ENCODE results near the gene TMEM248.
"Not testable (repeated sequence)": the region's sequence is repeated elsewhere in the genome, so short reads cannot be mapped to it uniquely, and the experiment has no call there.

Gene TMEM248

DNA sequence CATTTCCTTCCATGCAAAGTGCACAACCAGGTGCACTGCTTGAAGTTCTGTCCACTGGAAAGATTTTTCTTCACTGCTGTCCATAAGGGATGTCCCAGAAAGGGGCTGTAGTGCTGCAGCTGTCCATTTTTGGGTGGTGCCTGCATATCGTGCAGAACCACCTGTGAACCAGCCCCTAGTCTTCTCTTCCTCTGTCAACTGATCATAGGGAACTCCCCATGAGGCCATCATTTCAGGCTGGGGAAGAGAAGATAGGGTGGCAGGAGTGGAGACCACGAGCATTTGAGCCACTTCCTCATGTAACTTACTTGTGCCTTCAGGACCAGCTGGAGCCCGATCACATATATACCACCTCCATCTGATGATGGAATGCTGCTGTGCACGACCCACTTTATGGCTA, 12.4 kb upstream of the TMEM248 start:
- not testable (repeated sequence) for DNase-seq (ENCODE audit: low read depth in 2 of 2)

- no peak for DNase-seq (ENCODE audit: low read depth in 2 of 2)
These were observed 10.2 kb upstream of the TMEM248 start for GRCh38 chr7:66910789-66911188.

- not testable (repeated sequence) for DNase-seq (ENCODE audit: low read depth in 2 of 2)
These were observed 9.8 kb upstream of the TMEM248 start for GRCh38 chr7:66911191-66911590.

DNA sequence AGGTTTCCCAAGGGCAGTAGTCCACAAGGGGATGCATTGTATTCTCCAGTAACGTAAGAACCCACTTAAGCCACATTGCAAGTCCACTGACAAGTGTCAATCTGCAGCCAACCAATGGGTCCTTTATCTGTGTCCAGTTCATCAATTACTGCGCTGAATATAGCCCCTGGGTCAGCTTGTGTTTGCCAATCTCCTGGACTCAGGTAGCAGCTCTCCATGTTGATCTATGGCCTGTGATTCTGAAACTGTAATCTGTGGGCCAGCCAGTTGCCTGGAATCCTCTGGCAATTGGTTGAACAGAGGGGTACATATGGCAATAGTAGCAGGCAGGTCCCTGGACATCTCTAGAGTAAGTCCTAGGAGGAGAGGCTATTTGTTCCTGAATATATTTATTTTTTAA, 8.8 kb upstream of the TMEM248 start:
- no peak for DNase-seq (ENCODE audit: low read depth in 2 of 2)

DNA sequence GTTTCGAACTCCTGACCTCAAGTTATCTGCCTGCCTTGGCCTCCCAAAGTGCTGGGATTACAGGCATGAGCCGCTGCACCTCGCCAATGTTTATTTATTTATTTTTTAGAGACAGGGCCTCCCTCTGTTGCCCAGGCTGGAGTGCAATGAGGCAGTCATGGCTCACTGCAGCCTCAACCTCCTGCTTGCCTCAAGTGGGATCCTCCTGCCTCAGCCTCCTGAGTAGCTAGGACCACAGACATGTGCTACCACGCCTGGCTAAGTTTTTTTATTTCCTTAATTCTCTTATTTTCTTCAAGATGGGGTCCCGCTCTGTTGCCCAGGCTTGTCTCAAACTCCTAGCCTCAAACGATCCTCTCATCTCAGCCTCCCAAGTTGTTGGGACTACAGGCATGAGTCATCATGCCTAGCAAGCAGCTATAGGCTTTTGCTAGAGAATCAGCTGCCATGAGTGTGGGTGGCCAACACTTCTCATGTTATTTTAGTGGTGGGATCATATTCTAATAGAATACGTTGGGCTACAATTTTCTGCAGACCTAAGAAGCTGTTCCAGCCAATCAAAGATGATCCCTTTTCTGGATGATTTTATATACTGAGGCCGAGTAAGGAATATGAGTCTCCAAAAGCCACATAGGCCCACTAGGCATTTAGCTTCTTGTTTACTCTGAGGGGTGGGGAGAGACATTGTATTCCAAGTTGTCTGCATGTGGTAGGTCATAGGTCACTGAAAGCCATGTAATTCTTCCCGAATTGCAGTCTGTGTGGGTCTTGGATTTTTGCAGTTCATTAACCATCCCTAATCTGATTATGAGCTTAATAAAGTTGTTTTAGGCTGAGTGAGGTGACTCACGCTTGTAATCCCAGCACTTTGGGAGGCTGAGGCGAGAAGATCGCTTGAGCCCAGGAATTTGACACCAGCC, 7.6 kb upstream of the TMEM248 start:
- no peak for DNase-seq (ENCODE audit: low read depth in 2 of 2)

DNA sequence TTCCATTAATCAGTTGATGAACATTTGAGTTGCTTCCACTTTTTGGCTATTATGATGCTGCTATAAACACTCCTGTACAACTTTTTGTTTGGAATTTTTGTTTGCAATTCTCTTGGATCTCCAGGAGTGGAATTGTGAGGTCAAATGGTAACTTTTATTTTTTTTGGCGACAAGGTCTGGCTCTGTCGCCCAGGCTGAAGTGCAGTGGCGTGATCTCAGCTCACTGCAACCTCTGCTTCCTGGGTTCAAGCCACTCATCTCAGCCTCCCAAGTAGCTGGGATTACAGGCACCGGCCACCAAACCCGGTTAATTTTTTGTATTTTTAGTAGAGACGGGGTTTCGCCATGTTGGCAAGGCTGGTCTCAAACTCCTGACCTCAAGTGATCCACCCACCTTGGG, 3.1 kb upstream of the TMEM248 start:
- DNase-seq (ENCODE audit: low read depth in 2 of 2) = not testable (repeated sequence)

GRCh38 chr7:66919304-66919703, 1.7 kb upstream of the TMEM248 start:
- no peak for DNase-seq (ENCODE audit: low read depth in 2 of 2)

- DNase-seq (ENCODE audit: low read depth in 2 of 2) = no peak
These were observed 1.3 kb upstream of the TMEM248 start for GRCh38 chr7:66919704-66920103.

- DNase-seq (ENCODE audit: low read depth in 2 of 2) = no peak
These were observed 769 bp upstream of the TMEM248 start for GRCh38 chr7:66920256-66920655.

- DNase-seq (ENCODE audit: low read depth in 2 of 2) = peak in 1 of 2 donors; percentile 3
These were observed 432 bp downstream of the TMEM248 start for GRCh38 chr7:66921396-66921917.

DNA sequence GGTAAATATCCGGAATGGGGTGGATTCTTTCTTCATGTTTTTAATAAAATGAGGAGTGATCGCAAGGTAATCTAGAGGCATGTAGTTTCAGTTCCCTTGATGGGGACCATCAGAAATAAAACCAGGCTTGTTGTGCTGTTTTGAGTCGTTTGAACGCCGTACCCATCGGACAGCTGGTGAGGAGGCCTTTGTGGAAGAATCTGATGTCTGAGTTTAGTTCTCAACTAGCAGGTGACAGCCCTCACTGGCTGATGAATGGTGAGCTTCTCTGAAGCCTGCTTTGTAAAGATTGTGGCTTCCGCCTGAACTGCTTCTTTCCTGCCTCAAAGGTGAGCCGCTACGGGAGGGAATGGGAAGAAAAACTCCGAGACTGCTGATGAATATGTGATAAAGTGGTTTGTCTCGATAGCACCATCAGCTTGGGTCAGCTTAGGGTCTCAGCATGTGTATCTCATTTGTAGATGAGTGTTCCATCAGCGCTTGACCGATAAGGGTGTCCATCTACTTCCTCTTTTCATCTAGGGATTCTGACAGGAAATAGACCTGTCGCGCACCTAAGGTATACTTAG, 977 bp downstream of the TMEM248 start:
- DNase-seq (ENCODE audit: low read depth in 2 of 2) = peak; percentile 3 to 4

GRCh38 chr7:66925255-66925654, 4.2 kb downstream of the TMEM248 start:
- DNase-seq (ENCODE audit: low read depth in 2 of 2) = no peak

DNA sequence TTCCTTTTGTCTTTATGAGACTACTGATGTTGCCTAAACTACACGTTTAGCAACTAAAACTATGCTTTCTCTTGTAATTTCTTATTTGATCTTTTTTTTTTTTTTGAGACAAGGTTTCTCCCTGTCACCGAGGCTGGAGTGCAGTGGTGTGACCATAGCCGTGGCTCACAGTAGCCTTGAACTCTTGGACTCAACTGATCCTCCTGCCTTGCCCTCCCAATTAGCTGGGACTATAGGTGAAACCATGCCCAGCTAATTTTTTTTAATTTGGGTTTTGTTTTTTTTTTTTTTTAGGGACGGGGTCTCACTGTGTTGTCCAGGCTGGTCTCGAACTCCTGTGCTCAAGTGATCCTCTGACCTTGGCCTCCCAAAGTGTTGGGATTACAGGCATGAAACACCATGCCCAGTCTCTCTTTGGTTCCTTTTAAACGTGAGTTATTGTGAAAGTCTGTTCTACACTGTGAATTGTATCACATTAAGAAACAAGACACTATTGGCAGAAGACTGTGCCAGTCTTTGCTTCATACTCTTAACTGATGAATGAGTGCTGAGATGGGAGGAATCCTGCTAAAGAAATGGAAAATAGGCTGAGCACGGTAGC, 6.4 kb downstream of the TMEM248 start:
- no peak for DNase-seq (ENCODE audit: low read depth in 2 of 2)

DNA sequence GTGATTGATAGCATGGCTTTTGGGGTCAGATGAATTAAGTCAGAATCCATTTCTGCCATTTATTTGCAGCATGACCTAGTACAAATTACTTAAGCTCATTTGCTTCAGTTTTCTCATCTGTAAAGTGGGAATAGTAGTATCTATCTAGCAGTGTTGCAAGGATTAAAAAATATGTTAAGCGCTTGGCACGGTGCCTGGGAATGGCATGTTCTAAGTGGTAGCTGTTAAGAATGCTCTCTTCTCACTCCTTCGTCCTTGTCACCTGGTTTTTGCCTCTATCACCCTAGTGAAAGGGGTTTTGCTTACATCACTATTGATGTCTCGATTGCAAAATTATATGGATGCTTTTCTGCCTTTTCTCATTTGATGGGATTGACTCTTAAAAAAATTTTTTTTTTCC, 7.4 kb downstream of the TMEM248 start:
- no peak for DNase-seq (ENCODE audit: low read depth in 2 of 2)

DNA sequence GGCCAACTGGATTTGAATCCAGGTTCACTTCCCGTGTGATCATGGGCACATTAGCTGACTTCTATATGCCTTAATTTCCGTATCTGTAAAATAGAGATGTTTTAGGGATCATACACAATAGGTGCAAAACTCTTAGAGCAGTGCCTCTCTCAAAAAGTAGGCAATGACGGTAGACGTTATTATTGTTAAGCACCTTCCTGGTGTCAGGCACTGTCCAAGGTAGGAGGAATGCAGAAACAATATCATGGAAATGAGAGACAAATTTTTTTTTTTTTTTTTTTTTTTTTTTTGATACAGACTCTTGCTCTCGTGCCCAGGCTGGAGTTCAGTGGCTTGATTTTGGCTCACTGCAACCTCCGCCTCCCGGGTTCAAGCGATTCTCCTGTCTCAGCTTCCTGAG, 8.1 kb downstream of the TMEM248 start:
- DNase-seq (ENCODE audit: low read depth in 2 of 2) = no peak

GRCh38 chr7:66929935-66930334, 8.9 kb downstream of the TMEM248 start:
- DNase-seq (ENCODE audit: low read depth in 2 of 2) = no peak

DNA sequence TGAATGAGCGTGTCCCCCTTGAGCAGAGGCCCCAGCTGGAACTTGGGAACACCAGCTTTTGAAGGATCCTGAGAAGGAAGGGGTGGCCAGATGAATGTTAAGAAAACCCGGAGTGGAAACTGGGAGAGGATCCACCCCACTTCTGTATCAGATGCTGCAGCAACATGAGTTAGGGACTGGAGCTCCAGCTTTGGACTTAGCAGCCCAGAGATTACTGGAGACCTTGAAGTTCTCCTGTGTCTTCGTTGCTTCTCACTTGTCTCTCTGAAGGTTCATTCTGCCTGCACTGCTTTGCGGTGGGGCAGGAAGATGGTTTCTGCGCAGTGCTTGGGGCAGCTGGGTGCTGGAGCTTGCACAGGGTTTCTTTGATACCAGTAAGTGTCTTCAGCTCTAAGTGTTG, 9.3 kb downstream of the TMEM248 start:
- no peak for DNase-seq (ENCODE audit: low read depth in 2 of 2)

- no peak for DNase-seq (ENCODE audit: low read depth in 2 of 2)
These were observed 12.4 kb downstream of the TMEM248 start for GRCh38 chr7:66933469-66933868.

DNA sequence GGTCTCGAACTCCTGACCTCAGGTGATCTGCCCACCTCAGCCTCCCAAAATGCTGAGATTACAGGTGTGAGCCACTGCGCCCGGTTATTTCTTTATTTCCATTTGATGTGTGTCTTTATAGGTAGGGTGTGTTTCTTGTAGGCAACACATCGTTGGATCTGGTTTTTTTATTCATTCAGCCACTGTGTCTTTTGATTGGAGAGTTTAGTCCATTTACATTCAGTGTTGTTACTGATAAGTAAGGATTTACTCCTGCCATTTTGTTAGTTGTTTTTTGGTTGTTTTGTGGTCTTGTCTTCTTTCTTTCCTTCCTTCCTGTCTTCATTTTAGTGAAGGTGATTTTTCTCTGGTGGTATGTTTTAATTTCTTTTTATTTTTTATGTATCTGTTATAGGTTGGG, 16.9 kb downstream of the TMEM248 start:
- DNase-seq (ENCODE audit: low read depth in 2 of 2) = no peak

- DNase-seq (ENCODE audit: low read depth in 2 of 2) = no peak
These were observed 18.3 kb downstream of the TMEM248 start for GRCh38 chr7:66939325-66939724.

DNA sequence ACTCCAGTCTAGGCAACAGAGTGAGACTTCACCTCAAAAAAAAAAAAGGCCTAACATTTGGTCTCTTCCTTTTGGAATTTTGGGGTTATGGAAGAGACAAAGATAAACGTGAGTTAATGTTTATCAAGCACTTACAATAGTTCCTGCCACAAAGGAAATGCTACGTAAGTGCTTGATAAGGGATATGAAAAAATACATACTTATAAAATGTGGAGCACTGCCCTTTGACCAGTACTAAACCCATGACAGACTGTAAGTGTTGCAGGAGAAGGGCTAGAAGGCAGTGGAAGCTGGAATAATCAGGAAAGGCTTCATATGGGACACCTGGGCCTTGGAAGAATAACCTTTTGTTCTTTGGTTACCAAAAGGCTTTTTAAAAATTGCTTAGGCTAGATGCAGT, 25.5 kb downstream of the TMEM248 start:
- no peak for DNase-seq (ENCODE audit: low read depth in 2 of 2)

- no peak for DNase-seq (ENCODE audit: low read depth in 2 of 2)
These were observed 27.6 kb downstream of the TMEM248 start for GRCh38 chr7:66948480-66949109.
